ENCODE results near the gene TBC1D21.

TBC1D21 gene

DNA sequence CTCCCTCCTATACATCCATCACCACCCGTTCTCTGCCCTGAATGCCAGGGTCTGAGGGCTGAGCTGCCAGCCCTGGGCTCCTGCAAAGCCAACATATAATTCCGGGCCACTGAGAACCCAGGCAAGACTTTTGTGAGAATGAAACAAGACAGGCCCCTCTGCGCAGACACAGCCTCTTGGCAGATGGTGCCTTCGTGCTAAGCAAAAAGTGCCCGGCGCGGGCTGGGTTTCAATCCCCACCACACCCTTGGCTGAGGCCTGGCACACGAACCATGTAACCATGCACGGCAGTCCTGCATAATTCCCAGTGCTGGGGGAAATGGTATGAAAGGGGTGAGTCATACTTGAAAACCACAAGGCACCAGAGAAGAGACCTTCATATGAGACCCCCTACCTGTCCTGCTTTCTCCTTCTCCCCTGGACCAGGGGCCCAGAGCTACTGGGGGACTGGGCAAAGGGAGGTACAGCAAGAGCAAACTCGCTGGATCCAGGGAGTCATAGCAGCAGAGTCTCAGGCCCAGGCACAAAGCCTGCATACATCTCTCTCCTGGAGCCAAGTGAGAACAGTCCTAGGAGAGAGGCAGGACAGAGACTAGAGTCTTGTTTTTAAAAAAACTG, 26.8 kb downstream of the TBC1D21 start:
- TF ChIP-seq, protein P1, sequence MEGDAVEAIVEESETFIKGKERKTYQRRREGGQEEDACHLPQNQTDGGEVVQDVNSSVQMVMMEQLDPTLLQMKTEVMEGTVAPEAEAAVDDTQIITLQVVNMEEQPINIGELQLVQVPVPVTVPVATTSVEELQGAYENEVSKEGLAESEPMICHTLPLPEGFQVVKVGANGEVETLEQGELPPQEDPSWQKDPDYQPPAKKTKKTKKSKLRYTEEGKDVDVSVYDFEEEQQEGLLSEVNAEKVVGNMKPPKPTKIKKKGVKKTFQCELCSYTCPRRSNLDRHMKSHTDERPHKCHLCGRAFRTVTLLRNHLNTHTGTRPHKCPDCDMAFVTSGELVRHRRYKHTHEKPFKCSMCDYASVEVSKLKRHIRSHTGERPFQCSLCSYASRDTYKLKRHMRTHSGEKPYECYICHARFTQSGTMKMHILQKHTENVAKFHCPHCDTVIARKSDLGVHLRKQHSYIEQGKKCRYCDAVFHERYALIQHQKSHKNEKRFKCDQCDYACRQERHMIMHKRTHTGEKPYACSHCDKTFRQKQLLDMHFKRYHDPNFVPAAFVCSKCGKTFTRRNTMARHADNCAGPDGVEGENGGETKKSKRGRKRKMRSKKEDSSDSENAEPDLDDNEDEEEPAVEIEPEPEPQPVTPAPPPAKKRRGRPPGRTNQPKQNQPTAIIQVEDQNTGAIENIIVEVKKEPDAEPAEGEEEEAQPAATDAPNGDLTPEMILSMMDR (conservative IDR thresholded peaks at IDR 0.05) = no peak
- no peak for TF ChIP-seq ZFX (IDR thresholded peaks at IDR 0.05)
- no peak overlapping the region for H3K27ac ChIP-seq

DNA sequence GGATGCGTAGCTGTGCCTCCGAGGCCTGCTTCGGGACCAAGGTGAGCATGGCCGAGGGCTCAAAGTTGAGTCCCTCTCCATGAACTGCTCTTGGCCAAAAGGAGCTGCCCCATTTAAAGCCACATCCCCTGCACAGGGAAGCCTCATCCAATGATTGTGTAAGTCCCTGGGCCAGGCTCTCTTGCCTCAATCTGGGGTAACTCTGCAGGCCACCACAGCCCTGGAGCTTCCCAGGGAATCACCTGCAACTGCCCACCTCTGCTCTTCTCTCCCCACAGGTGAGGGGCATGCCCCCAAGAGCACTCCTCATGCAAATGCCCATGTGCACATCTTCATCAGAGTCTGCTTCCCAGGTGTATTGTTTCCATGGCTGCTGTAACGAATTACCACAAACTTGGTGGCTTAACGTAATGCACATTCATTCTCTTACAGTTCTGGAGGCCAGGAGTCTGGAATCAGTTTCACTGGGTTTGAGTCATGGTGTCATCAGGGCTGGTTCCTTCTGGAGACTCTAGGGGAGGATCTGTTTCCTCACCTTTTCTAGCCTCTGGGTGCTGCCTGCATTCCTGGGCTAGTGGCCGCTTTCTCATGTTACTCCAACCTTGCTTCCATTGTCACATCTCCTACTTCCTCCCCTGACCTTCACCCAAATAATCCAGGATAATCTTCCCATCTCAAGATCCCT, 27.9 kb downstream of the TBC1D21 start:
- H3K27ac ChIP-seq = no peak overlapping the region
- no peak for TF ChIP-seq ZFX (IDR thresholded peaks at IDR 0.05)
- TF ChIP-seq, protein P1 (conservative IDR thresholded peaks at IDR 0.05) = no peak

DNA sequence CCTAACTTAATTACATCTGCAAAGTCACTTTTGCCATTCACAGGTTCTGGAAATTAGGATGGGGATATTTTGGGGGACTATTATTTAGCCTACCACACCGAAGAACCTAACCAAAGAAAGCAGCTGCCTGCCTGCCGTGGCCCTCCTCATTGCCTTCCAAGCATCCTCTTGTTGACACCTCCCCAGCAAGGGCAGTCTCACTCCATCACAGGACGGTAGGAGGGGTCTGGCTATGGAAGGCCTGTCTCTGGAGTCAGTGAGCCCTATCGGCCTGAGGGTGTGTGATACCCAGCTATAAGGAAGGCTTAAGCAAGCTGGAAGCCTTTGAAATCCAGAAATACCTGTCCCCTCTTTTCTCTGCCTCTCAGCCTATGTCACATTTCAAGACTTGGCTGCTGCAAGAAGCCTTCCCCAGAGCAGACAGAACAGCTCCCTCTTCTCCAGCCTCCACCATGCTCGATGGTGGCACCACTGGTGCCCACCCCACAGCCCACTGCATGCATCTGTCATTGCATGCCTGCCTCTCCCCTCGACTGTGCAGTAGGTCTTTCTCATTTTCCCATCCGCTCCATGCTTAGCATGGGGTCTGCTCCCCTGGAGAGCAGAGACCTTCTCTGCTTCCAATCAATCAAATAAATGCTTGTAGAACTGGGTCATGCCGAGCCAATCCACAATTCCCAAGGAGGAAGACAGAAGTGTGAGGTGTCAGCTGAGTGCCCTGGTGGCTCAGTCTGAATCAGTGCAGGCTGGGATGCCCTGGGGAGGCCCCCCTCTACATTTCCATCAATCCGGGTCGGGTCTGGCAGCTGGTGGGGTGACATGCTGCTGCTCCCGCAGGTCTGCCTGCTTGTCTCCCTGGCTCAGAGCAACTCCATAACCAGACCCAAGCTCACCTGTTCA, 29.0 kb downstream of the TBC1D21 start:
- TF ChIP-seq, protein P1 (conservative IDR thresholded peaks at IDR 0.05) = no peak
- no peak for TF ChIP-seq ZFX (IDR thresholded peaks at IDR 0.05)
- H3K27ac ChIP-seq = no peak overlapping the region

DNA sequence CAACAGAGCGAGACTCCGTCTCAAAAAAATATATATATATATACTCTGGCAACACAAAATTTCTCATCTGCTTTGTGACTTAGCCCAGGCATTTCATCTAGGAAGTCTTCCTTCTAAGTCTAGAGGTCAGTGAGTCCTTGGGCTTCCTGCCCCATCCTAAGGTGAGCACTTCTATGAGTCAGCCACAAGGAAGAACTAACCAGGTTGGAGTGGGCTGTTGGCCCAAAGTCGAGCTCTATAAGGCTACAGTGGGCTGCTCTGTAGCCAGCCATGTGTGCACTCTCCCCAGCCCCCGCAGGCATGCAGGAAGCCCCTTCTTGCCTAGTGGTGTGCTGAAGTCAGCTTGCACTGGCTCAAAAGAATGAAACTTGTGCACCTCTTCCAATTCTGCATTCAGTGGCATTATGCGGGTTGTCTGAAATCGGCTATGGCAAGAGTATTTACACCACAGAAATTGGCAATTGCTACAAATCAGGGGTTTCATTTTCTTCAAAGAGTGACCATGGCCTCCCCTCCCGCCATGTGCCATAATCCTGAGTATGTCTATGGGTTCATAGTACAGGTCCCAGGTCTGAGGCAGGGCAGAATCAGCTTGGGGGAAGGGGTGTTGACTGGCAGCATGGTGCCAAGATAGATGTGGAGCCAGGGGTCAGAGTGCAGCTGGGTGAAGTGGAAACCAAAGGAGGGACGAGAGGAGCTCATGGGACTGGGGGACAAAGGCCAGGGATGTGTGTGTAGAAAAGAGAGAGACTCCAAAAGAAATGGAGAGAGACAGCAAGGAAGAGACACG, 30.9 kb downstream of the TBC1D21 start:
- TF ChIP-seq, protein P1 (conservative IDR thresholded peaks at IDR 0.05) = no peak
- TF ChIP-seq ZFX (IDR thresholded peaks at IDR 0.05) = no peak
- no peak overlapping the region for H3K27ac ChIP-seq

DNA sequence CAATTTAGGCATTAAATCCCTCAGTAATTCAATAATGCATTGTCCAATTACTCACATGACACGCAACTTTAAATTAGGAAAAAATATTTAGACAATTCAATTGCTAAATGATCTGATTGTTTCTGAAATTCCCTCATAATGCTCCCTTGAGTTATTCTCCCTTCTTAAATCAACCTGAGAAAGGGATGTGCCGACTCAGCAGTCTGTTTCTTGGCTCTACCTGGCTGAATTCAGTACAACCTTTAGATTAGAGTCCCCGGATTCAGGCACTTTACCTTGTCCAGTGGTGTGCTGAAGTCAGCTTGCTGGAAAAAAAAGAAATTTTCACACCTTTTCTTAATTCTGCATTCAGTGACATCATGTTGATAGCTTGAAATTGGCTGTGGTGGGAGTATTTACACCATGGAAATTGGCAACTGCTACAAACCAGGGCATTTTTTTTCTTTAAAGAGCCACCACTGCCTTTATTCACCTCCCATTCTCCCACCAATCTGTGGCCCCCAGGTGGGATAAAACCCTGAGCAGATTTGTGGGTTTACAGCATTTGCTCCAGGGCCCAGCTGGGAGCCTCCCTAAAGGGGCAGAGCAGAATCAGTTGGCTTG, 32.0 kb downstream of the TBC1D21 start:
- no peak overlapping the region for H3K27ac ChIP-seq
- no peak for TF ChIP-seq ZFX (IDR thresholded peaks at IDR 0.05)
- TF ChIP-seq, protein P1 (conservative IDR thresholded peaks at IDR 0.05) = no peak

DNA sequence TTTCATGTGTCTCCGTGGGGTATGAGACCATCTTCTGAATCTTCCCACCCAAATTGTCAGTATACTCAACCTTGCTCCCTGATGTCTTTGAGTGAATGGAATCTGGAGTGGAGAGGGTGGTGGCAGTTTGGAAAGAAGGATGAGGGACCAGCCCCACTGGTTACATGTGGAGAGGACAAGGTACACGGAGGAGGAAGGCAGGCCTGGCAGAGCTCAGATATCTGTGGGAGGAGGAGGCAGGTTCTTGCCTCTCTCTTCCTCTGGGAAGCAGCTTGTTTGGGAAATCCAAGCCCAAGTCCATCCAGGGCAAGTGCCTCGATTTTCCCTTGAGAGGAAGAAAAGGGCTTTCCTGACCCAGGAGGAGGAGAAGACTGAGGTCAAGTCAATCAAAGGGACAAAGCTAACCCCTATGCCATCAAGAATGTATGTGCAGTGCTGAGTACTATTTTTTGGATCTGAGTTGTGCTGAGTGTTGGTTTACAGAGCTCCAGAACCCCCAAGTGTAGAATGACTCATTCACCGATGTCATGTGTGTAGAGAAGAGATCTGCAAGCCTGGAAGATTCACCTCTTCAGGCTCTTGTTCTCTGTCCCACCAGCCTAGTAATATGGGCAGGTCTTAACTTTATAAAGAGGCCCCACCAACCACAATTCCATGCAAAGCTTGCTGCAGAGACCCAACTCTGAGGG, 33.1 kb downstream of the TBC1D21 start:
- TF ChIP-seq ZFX (IDR thresholded peaks at IDR 0.05) = no peak
- TF ChIP-seq, protein P1 (conservative IDR thresholded peaks at IDR 0.05) = no peak
- H3K27ac ChIP-seq = no peak overlapping the region

Measured in C4-2B (cell line).